ENCODE measurements around the gene BST2. TPM values are rescaled to one million over a fixed set of nuclear protein-coding genes. Genes with fewer than 3 reads are reported as not detected.

BST2 gene
- total RNA-seq, 1 experiment from 2014 or later = 24.8 TPM

- TF ChIP-seq, protein P1, sequence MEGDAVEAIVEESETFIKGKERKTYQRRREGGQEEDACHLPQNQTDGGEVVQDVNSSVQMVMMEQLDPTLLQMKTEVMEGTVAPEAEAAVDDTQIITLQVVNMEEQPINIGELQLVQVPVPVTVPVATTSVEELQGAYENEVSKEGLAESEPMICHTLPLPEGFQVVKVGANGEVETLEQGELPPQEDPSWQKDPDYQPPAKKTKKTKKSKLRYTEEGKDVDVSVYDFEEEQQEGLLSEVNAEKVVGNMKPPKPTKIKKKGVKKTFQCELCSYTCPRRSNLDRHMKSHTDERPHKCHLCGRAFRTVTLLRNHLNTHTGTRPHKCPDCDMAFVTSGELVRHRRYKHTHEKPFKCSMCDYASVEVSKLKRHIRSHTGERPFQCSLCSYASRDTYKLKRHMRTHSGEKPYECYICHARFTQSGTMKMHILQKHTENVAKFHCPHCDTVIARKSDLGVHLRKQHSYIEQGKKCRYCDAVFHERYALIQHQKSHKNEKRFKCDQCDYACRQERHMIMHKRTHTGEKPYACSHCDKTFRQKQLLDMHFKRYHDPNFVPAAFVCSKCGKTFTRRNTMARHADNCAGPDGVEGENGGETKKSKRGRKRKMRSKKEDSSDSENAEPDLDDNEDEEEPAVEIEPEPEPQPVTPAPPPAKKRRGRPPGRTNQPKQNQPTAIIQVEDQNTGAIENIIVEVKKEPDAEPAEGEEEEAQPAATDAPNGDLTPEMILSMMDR (IDR thresholded peaks at IDR 0.05; ENCODE audit: unreplicated experiment) = no peak
- intact Hi-C loops (cut with micrococcal nuclease) = no loop called here
- Mint-ChIP-seq H3K27ac (ENCODE audit: low read depth, unreplicated experiment) (no peak overlapping the region), H3K9me3 (ENCODE audit: unreplicated experiment) (no peaks in the 10 kb centered on the region), H3K4me3 (ENCODE audit: unreplicated experiment) (no peak overlapping the region), H3K4me1 (ENCODE audit: insufficient read depth, unreplicated experiment) (peaks cover 18% of the 10 kb centered on the region), H3K27me3 (ENCODE audit: insufficient read depth, unreplicated experiment) (no peaks in the 10 kb centered on the region), H3K36me3 (ENCODE audit: insufficient read depth, unreplicated experiment) (peaks cover 6% of the 10 kb centered on the region)
- DNase-seq (ENCODE audit: unreplicated experiment) = no peak
- ChIA-PET CTCF (interaction anchor here (0.7 to 1.2 kb wide), 2 partner anchors 25 to 71 kb away, joined by 3 read pairs; no protein-coding TSS in a partner anchor), POLR2A (no interaction called here)
- BruUV-seq (replicated peaks) = no TSS peak
These were observed 45.3 kb downstream of the BST2 start for GRCh38 chr19:17359905-17360800.

DNA sequence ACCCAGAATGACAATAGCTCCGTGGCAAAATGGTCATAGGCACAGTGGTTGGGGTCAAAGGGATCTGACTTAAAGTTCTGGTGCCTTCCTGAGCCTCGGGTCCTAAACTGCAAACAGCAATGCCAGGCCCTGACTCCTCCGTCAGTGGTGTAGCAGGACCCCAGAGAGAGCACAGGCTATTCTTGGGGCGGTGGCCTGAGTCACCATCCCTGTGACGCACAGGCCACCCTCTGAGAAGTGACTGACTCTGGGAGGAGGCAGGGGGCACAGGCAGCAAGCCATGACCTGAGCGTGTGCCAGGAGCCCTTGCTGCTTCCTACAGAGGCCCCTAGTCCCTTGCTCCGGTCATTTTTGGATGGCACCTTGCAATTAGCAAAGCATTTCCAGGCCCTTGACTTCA lies 47.0 kb downstream of the BST2 start:
- Mint-ChIP-seq H3K27ac (ENCODE audit: low read depth, unreplicated experiment) (peak overlapping the region; percentile 43), H3K4me1 (ENCODE audit: insufficient read depth, unreplicated experiment) (peaks cover 18% of the 10 kb centered on the region), H3K4me3 (ENCODE audit: unreplicated experiment) (no peak overlapping the region), H3K36me3 (ENCODE audit: insufficient read depth, unreplicated experiment) (peaks cover 6% of the 10 kb centered on the region), H3K27me3 (ENCODE audit: insufficient read depth, unreplicated experiment) (no peaks in the 10 kb centered on the region), H3K9me3 (ENCODE audit: unreplicated experiment) (no peaks in the 10 kb centered on the region)
- ChIA-PET POLR2A (interaction anchor here (0.6 to 1.5 kb wide), 3 partner anchors 106 to 215 kb away, joined by 3 read pairs; no protein-coding TSS in a partner anchor), CTCF (interaction anchor here (0.5 to 2.5 kb wide), 6 partner anchors 13 to 1490 kb away, joined by 3 to 11 read pairs (median 3); partner anchors contain the start of genes HAUS8 and MYO9B)
- intact Hi-C loops (cut with micrococcal nuclease) = no loop called here
- peak; percentile 93 for DNase-seq (ENCODE audit: unreplicated experiment)
- BruUV-seq (replicated peaks) = no TSS peak
- TF ChIP-seq, protein P1 (IDR thresholded peaks at IDR 0.05; ENCODE audit: unreplicated experiment) = no peak

DNA sequence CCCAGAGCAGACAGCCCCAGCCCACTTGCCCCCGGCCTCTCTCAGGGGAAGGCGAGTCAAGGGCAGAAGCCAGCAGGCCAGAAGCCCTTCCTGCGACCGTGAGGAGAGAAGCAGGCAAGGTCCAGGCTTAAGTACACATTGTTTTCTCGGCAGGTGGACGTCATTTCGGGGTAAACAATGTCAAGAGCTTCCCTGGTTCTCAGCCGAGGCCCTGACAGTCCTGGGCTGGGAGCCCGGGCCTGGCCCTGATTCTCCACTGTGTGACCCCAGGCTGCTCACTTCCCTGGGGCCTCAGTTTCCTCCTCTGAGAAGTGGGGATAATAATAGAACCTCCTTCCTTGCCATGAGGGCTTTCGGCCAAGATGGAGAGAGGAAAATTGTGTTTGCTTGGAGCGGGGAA lies 47.7 kb downstream of the BST2 start:
- ChIA-PET POLR2A (interaction anchor here (0.6 to 1.5 kb wide), 3 partner anchors 107 to 216 kb away, joined by 3 read pairs; no protein-coding TSS in a partner anchor), CTCF (interaction anchor here (0.5 to 2.5 kb wide), 6 partner anchors 12 to 282 kb away, joined by 3 to 11 read pairs (median 3); partner anchors contain the start of genes HAUS8 and MYO9B)
- Mint-ChIP-seq H3K4me1 (ENCODE audit: insufficient read depth, unreplicated experiment) (peaks cover 18% of the 10 kb centered on the region), H3K27ac (ENCODE audit: low read depth, unreplicated experiment) (peak overlapping the region; percentile 66), H3K4me3 (ENCODE audit: unreplicated experiment) (no peak overlapping the region), H3K9me3 (ENCODE audit: unreplicated experiment) (no peaks in the 10 kb centered on the region), H3K36me3 (ENCODE audit: insufficient read depth, unreplicated experiment) (peaks cover 6% of the 10 kb centered on the region), H3K27me3 (ENCODE audit: insufficient read depth, unreplicated experiment) (no peaks in the 10 kb centered on the region)
- TF ChIP-seq, protein P1 (IDR thresholded peaks at IDR 0.05; ENCODE audit: unreplicated experiment) = no peak
- DNase-seq (ENCODE audit: unreplicated experiment) = peak; percentile 58
- intact Hi-C loops (cut with micrococcal nuclease) = no loop called here
- no TSS peak for BruUV-seq (replicated peaks)

DNA sequence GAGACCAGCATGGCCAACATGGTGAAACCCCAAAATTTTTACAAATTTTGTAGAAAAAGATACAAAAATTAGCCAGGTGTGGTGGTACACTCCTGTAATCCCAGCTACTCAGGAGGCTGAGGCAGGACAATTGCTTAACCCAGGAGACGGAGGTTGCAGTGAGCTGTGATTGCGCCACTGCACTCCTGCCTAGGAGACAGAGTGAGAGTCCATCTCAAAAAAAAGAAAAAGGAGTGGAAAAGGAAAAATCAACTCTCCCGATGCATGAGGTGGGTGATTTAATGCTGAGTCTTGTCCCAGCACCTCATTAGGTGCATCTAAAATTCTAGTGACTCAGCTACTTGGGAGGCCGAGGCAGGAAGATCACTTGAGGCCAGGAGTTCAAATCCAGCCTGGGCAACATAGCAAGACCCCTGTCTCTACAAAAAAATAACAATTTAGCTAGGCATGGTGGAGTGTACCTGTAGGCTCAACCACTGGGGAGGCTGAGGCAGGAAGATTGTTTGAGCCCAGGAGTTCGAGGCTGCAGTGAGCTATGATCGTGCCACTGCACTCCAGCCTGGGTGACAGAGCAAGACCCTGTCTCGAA lies 48.3 kb downstream of the BST2 start:
- DNase-seq (ENCODE audit: unreplicated experiment) = peak; percentile 77
- intact Hi-C loops (cut with micrococcal nuclease) = no loop called here
- H3K27ac Mint-ChIP-seq (ENCODE audit: low read depth, unreplicated experiment) = peak overlapping the region; percentile 66
- ChIA-PET CTCF (interaction anchor here (0.6 to 2.5 kb wide), 5 partner anchors 9 to 281 kb away, joined by 3 to 11 read pairs (median 3); partner anchors contain the start of genes HAUS8 and MYO9B), POLR2A (interaction anchor here (1.1 to 1.5 kb wide), 2 partner anchors 20 to 114 kb away, joined by 3 read pairs; no protein-coding TSS in a partner anchor)
- H3K4me1 Mint-ChIP-seq (ENCODE audit: insufficient read depth, unreplicated experiment) = peaks cover 18% of the 10 kb centered on the region
- TF ChIP-seq, protein P1 (IDR thresholded peaks at IDR 0.05; ENCODE audit: unreplicated experiment) = no peak
- no peaks in the 10 kb centered on the region for H3K9me3 Mint-ChIP-seq (ENCODE audit: unreplicated experiment)
- no peaks in the 10 kb centered on the region for H3K27me3 Mint-ChIP-seq (ENCODE audit: insufficient read depth, unreplicated experiment)
- no TSS peak for BruUV-seq (replicated peaks)
- no peak overlapping the region for H3K4me3 Mint-ChIP-seq (ENCODE audit: unreplicated experiment)
- H3K36me3 Mint-ChIP-seq (ENCODE audit: insufficient read depth, unreplicated experiment) = peaks cover 6% of the 10 kb centered on the region

Measured in MCF 10A (cell line).